HepG2 (cell line): ENCODE measurements around the gene MFSD11. TPM values are rescaled to one million over a fixed set of nuclear protein-coding genes. Genes with fewer than 3 reads are reported as not detected.

Experiments
- CREB1 ChIP-seq, 2 experiments: fragments of 450-650 bp in 1 of 2; IDR thresholded peaks; 2 replicates each; pipeline ENCODE4 v1.6.1; 2016 to 2017; ENCODE audit warnings: control low read depth in 1 of 2, mild to moderate bottlenecking in 1 of 2, missing compliant biosample characterization in 1 of 2, missing genetic modification characterization in 1 of 2
- CREM ChIP-seq, 2 experiments: sonication (generic) in 1 of 2; formaldehyde crosslinking in 1 of 2; IDR thresholded peaks; 2 replicates each; pipeline versions ENCODE4 v1.4.0 to v1.6.1; 2016 to 2020; ENCODE audit warnings: antibody characterized with exemption in 1 of 2, mild to moderate bottlenecking in 1 of 2, missing genetic modification reagents in 1 of 2
- FOXA1 ChIP-seq, 2 experiments: fragments of 450-650 bp in 1 of 2; sonication (generic) in 1 of 2; formaldehyde crosslinking in 1 of 2; IDR thresholded peaks; 2 replicates each; pipeline versions ENCODE4 v1.4.0 to v1.6.1; 2016 to 2020; ENCODE audit warnings: missing genetic modification reagents in 1 of 2
- HNRNPK ChIP-seq: fragments of 200-400 bp; formaldehyde crosslinking; IDR thresholded peaks from 2 replicates; pipeline ENCODE4 v1.6.1; 2018; ENCODE audit warnings: low read length, low read depth, moderate library complexity, mild to moderate bottlenecking; ENCODE audit not compliant: poor library complexity, severe bottlenecking
- KMT2A ChIP-seq: sonication (generic); formaldehyde crosslinking; IDR thresholded peaks from 2 replicates; pipeline ENCODE4 v1.4.0; 2020; ENCODE audit warnings: missing genetic modification reagents
- NFYB ChIP-seq: sonication (generic); formaldehyde crosslinking; IDR thresholded peaks from 2 replicates; pipeline ENCODE4 v1.4.0; 2020; ENCODE audit warnings: missing genetic modification reagents
- PITX1 ChIP-seq: sonication (generic); formaldehyde crosslinking; IDR thresholded peaks from 2 replicates; pipeline ENCODE4 v1.5.1; 2020; ENCODE audit warnings: mild to moderate bottlenecking, missing genetic modification reagents
- RAD21 ChIP-seq: fragments of 450-650 bp; formaldehyde crosslinking; IDR thresholded peaks from 2 replicates; pipeline ENCODE4 v1.5.0; 2020; ENCODE audit warnings: mild to moderate bottlenecking
- SIN3A ChIP-seq: IDR thresholded peaks from 2 replicates; pipeline ENCODE4 v1.6.1; 2011; ENCODE audit warnings: low read depth, mild to moderate bottlenecking, control low read depth, low read length, borderline replicate concordance
- TOE1 ChIP-seq: sonication (generic); formaldehyde crosslinking; IDR thresholded peaks from 2 replicates; pipeline ENCODE4 v1.4.0; 2020; ENCODE audit warnings: mild to moderate bottlenecking, missing genetic modification reagents
- ZIK1 ChIP-seq: sonication (generic); formaldehyde crosslinking; IDR thresholded peaks from 2 replicates; pipeline ENCODE4 v1.5.0; 2020; ENCODE audit warnings: mild to moderate bottlenecking, low read depth, missing genetic modification reagents, borderline replicate concordance
- ZNF253 ChIP-seq: sonication (generic); formaldehyde crosslinking; IDR thresholded peaks from 2 replicates; pipeline ENCODE4 v1.8.0; 2022; ENCODE audit warnings: mild to moderate bottlenecking, missing genetic modification reagents, borderline replicate concordance
- ZNF660 ChIP-seq: sonication (generic); formaldehyde crosslinking; IDR thresholded peaks from 2 replicates; pipeline ENCODE4 v1.5.1; 2020; ENCODE audit warnings: mild to moderate bottlenecking, low read depth, missing genetic modification reagents, borderline replicate concordance
- ZNF672 ChIP-seq: sonication (generic); formaldehyde crosslinking; IDR thresholded peaks from 2 replicates; pipeline ENCODE4 v1.8.1; 2022; ENCODE audit warnings: missing genetic modification reagents
- ZNF674 ChIP-seq: sonication (generic); formaldehyde crosslinking; IDR thresholded peaks from 2 replicates; pipeline ENCODE4 v1.5.0; 2020; ENCODE audit warnings: low read depth, mild to moderate bottlenecking, missing genetic modification reagents
- ZNF7 ChIP-seq: IDR thresholded peaks from 2 replicates; pipeline ENCODE4 v1.6.1; 2016; ENCODE audit warnings: missing biosample characterization, missing genetic modification reagents
- polyA plus RNA-seq, 8 experiments: library from polyadenylated mRNA; depleted of rRNA in 3 of 8; stranded (reverse) in 7 of 8; unstranded in 1 of 8; fragments of >200 nt; fragmentation: Illumina TruSeq in 4 of 8; extraction: Trizol in 4 of 8; gene quantifications; 2 replicates each; pipeline versions ENCODE4 v1.2.1 to v1.2.3, GENCODE V29; 2011 to 2016; ENCODE audit warnings: low read depth in 4 of 8, missing spikeins in 1 of 8, mixed read lengths in 1 of 8; ENCODE audit not compliant: insufficient read depth in 1 of 8
- total RNA-seq, 5 experiments: library from RNA; depleted of rRNA; stranded (reverse); fragments of >200 nt; fragmentation: Illumina TruSeq; extraction: Trizol; gene quantifications; 2 replicates each; pipeline ENCODE4 v1.2.3, GENCODE V29; 2016; ENCODE audit warnings: low read depth in 1 of 5
- TF ChIP-seq, protein P1 (sequence below): sonication (generic); formaldehyde crosslinking; IDR thresholded peaks from 2 replicates; pipeline ENCODE4 v1.4.0; 2020; ENCODE audit warnings: missing genetic modification reagents, mild to moderate bottlenecking, borderline replicate concordance
- TF ChIP-seq, protein P2 (sequence below): sonication (generic); formaldehyde crosslinking; IDR thresholded peaks from 2 replicates; pipeline ENCODE4 v1.4.0; 2020; ENCODE audit warnings: missing genetic modification reagents
- TF ChIP-seq, protein P3 (sequence below): IDR thresholded peaks from 2 replicates; pipeline ENCODE4 v1.6.1; 2016
- TF ChIP-seq, protein P4 (sequence below): sonication (generic); formaldehyde crosslinking; IDR thresholded peaks from 2 replicates; pipeline ENCODE4 v1.5.1; 2020; ENCODE audit warnings: missing genetic modification reagents, mild to moderate bottlenecking, borderline replicate concordance

The MFSD11 gene
- total and polyA plus RNA-seq, 2 of the 13 experiments (the other 11 are each of a cell fraction or from before 2014, with no cell fraction given) = 26.1 to 36.3 TPM

DNA sequence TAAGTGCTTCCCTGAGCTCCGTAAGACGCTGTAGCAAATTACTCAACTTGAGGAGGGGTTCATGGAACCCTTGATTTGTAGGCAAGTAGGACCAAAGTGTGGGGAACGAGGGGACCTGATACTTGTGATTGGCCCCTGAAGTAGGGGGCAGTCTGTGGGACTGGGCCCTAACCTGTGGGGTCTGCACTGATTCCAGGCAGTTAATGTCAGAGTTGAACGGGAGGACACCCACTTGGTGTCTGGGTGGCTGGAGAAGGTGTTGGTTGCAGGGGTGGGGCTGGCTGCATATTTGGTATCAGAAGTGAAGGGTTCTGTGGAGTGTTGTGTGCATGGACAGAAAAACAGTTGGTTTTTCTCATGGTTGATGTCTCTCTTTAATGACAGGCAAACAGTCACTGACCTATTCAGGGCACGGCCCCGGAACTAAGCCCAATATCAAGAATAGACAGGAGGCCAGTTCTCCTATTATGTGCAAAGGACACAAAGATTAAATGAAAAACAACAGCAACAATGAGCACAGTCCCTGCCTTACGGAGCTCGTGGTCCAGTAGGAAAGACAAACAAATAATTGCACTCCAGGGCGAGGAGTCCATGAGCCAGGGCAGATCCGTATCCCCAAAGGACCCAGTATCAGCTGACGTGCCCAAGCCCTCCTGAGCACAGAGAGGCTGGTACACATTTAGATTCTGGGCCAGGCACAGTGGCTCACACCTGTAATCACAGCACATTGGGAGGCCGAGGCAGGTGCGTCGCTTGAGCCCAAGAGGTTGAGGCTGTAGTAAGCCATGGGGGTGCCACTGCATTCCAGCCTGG, 46.3 kb upstream of the MFSD11 start (continued):
- TF ChIP-seq, protein P1, sequence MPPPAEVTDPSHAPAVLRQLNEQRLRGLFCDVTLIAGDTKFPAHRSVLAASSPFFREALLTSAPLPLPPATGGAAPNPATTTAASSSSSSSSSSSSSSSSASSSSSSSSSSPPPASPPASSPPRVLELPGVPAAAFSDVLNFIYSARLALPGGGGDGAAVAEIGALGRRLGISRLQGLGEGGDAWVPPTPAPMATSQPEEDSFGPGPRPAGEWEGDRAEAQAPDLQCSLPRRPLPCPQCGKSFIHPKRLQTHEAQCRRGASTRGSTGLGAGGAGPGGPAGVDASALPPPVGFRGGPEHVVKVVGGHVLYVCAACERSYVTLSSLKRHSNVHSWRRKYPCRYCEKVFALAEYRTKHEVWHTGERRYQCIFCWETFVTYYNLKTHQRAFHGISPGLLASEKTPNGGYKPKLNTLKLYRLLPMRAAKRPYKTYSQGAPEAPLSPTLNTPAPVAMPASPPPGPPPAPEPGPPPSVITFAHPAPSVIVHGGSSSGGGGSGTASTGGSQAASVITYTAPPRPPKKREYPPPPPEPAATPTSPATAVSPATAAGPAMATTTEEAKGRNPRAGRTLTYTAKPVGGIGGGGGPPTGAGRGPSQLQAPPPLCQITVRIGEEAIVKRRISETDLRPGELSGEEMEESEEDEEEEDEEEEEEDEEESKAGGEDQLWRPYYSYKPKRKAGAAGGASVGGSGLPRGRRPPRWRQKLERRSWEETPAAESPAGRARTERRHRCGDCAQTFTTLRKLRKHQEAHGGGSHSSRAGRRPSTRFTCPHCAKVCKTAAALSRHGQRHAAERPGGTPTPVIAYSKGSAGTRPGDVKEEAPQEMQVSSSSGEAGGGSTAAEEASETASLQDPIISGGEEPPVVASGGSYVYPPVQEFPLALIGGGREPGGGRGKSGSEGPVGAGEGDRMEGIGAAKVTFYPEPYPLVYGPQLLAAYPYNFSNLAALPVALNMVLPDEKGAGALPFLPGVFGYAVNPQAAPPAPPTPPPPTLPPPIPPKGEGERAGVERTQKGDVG (CRISPR knock-in tag) = 0 out of 2 replicates have a peak, but pooled peaks have one; percentile 67
- TF ChIP-seq ZNF672 (CRISPR knock-in tag) (no peak), CREB1 (IDR thresholded peaks at IDR 0.05) (no peak), CREB1 (CRISPR knock-in tag; IDR thresholded peaks at IDR 0.05) (no peak), ZNF253 (CRISPR knock-in tag) (no peak), ZNF660 (CRISPR knock-in tag) (no peak), CREM (IDR thresholded peaks at IDR 0.05) (peak; percentile 54; the same call in 1 of the 2 replicates), CREM (CRISPR knock-in tag; IDR thresholded peaks at IDR 0.05) (no peak), TOE1 (0 out of 2 replicates have a peak, but pooled peaks have one; percentile 25), ZNF674 (CRISPR knock-in tag) (no peak), RAD21 (CRISPR knock-in tag) (no peak), KMT2A (CRISPR knock-in tag) (0 out of 2 replicates have a peak, but pooled peaks have one; percentile 21), ZIK1 (CRISPR knock-in tag) (no peak), SIN3A (peak; percentile 53; the same call in 1 of the 2 replicates), PITX1 (peak; percentile 91), FOXA1 (IDR thresholded peaks at IDR 0.05) (no peak), FOXA1 (CRISPR knock-in tag; IDR thresholded peaks at IDR 0.05) (peak; percentile 55; the same call in 1 of the 2 replicates), HNRNPK (no peak), NFYB (CRISPR knock-in tag) (0 out of 2 replicates have a peak, but pooled peaks have one; percentile 10), ZNF7 (CRISPR knock-in tag) (no peak)
- TF ChIP-seq, protein P2, sequence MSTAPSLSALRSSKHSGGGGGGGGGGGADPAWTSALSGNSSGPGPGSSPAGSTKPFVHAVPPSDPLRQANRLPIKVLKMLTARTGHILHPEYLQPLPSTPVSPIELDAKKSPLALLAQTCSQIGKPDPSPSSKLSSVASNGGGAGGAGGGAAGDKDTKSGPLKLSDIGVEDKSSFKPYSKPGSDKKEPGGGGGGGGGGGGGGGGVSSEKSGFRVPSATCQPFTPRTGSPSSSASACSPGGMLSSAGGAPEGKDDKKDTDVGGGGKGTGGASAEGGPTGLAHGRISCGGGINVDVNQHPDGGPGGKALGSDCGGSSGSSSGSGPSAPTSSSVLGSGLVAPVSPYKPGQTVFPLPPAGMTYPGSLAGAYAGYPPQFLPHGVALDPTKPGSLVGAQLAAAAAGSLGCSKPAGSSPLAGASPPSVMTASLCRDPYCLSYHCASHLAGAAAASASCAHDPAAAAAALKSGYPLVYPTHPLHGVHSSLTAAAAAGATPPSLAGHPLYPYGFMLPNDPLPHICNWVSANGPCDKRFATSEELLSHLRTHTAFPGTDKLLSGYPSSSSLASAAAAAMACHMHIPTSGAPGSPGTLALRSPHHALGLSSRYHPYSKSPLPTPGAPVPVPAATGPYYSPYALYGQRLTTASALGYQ (CRISPR knock-in tag) = no peak; the same call in 1 of the 2 replicates
- TF ChIP-seq, protein P3, sequence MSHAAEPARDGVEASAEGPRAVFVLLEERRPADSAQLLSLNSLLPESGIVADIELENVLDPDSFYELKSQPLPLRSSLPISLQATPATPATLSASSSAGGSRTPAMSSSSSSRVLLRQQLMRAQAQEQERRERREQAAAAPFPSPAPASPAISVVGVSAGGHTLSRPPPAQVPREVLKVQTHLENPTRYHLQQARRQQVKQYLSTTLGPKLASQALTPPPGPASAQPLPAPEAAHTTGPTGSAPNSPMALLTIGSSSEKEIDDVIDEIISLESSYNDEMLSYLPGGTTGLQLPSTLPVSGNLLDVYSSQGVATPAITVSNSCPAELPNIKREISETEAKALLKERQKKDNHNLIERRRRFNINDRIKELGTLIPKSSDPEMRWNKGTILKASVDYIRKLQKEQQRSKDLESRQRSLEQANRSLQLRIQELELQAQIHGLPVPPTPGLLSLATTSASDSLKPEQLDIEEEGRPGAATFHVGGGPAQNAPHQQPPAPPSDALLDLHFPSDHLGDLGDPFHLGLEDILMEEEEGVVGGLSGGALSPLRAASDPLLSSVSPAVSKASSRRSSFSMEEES (CRISPR knock-in tag) = peak; percentile 95
- TF ChIP-seq, protein P4, sequence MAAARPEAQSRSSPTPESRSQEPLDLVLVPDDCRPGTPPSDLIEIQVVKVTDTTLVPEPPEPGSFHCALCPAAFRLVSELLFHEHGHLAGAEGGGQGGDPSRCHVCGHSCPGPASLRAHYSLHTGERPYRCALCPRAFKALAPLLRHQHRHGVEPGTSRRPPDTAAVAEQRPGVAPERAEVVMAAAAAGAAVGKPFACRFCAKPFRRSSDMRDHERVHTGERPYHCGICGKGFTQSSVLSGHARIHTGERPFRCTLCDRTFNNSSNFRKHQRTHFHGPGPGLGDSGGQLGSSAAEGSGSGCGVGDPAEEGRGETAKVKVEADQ = peak; percentile 14; the same call in 1 of the 2 replicates
